GM19351 (cell line): ENCODE measurements around the gene GATAD2B.
A peak's percentile ranks its signal among the peaks of the same experiment; 100 is the strongest.

Experiments used
- ATAC-seq: cut with Tn5 transposase; IDR thresholded peaks from one replicate; pipeline ENCODE4 v1.9.1; 2021; ENCODE audit warnings: mild to moderate bottlenecking, moderate library complexity; ENCODE audit not compliant: unreplicated experiment

The GATAD2B gene

GRCh38 chr1:153922972-153923925, at the start of gene GATAD2B:
GATAD2B (minus strand) TSS chr1:153922972; CDS start chr1:153828347, 94,625 bp downstream.
- peak; percentile 91 for ATAC-seq

- ATAC-seq = no peak
Observed at GRCh38 chr1:153970346-153970745, 47.6 kb upstream of the GATAD2B start.

- no peak for ATAC-seq
Observed at GRCh38 chr1:153968972-153969371, 46.2 kb upstream of the GATAD2B start.

- ATAC-seq = no peak
Observed at GRCh38 chr1:153968408-153968807, 45.6 kb upstream of the GATAD2B start.

- ATAC-seq = no peak
Observed at GRCh38 chr1:153968000-153968363, 45.2 kb upstream of the GATAD2B start.

- ATAC-seq = peak; percentile 75
Observed at GRCh38 chr1:153967107-153967999, 44.6 kb upstream of the GATAD2B start, which contains the start of gene CREB3L4. CREB3L4 (plus strand) TSS chr1:153967902; CDS start chr1:153968526, 624 bp downstream.

GRCh38 chr1:153963850-153964331, 41.1 kb upstream of the GATAD2B start:
- peak; percentile 10 for ATAC-seq

- peak; percentile 40 for ATAC-seq
Observed at GRCh38 chr1:153963030-153963849, 40.5 kb upstream of the GATAD2B start, which contains the start of gene SLC39A1. SLC39A1 (minus strand) TSS chr1:153963537; CDS start chr1:153962715, 822 bp downstream.

- ATAC-seq = no peak
Observed at GRCh38 chr1:153962088-153963029, 39.6 kb upstream of the GATAD2B start.

GRCh38 chr1:153961421-153961820, 38.6 kb upstream of the GATAD2B start:
- ATAC-seq = no peak

GRCh38 chr1:153960206-153960605, 37.4 kb upstream of the GATAD2B start:
- ATAC-seq = no peak

GRCh38 chr1:153959454-153959853, 36.7 kb upstream of the GATAD2B start:
- ATAC-seq = no peak

- no peak for ATAC-seq
Observed at GRCh38 chr1:153958961-153959260, 36.1 kb upstream of the GATAD2B start.

GRCh38 chr1:153958111-153958960, 35.6 kb upstream of the GATAD2B start, which contains the start of gene CRTC2:
CRTC2 (minus strand) TSS chr1:153958612; CDS start chr1:153958497, 115 bp downstream.
- peak; percentile 74 for ATAC-seq

GRCh38 chr1:153957744-153958110, 35.0 kb upstream of the GATAD2B start:
- ATAC-seq = peak; percentile 18

GRCh38 chr1:153956997-153957715, 34.4 kb upstream of the GATAD2B start:
- ATAC-seq = no peak

- no peak for ATAC-seq
Observed at GRCh38 chr1:153954826-153955225, 32.1 kb upstream of the GATAD2B start.
